K562 (cell line): Measurements from ENCODE around the gene FAAP100. TPM values are rescaled to one million over a fixed set of nuclear protein-coding genes. Genes with fewer than 3 reads are reported as not detected.
"Not testable (repeated sequence)": the region's sequence is repeated elsewhere in the genome, so short reads cannot be mapped to it uniquely, and the experiment has no call there.

Experiments
- ATAC-seq: fragments of 200-7000 bp; cut with Tn5 transposase; 3 replicates; pipeline ENCODE4 v1.9.1; 2020; ENCODE audit warnings: moderate library complexity
- BruUV-seq: library from RNA; stranded (reverse); fragments of 400-500 nt; replicated peaks from 2 replicates; lab custom pipeline; 2021; lab: Mats Ljungman, UMichigan
- CTCF ChIA-PET: fragments of 300-600 bp; formaldehyde crosslinking; extraction: SDS; loops from one replicate; lab custom pipeline; 2021; ENCODE audit warnings: low intra/inter-chr PET ratio; lab: Yijun Ruan, JAX
- POLR2A ChIA-PET: fragments of 300-600, 350-650 bp; sonication (Branson Sonifier 250); formaldehyde crosslinking; extraction: SDS; loops from one replicate; lab custom pipeline; 2021; ENCODE audit warnings: antibody characterized with exemption, inconsistent platforms; lab: Yijun Ruan, JAX
- DNase-seq, 4 experiments: peaks; one replicate each; pipeline versions ENCODE4 v3.0.0 to v3.0.0-alpha.2; 2011 to 2018; ENCODE audit warnings: low spot score in 3 of 4, mixed read lengths in 3 of 4; ENCODE audit errors: extremely low read depth in 1 of 4
- FAIRE-seq: peaks from 2 replicates; lab custom pipeline; 2011; peaks lifted over from hg19 to GRCh38; lab: Jason Lieb, UNC
- H2AFZ ChIP-seq: 2 replicates; pipeline ENCODE4 v1.6.0; 2011; ENCODE audit warnings: low read depth, low read length, control low read depth, inconsistent platforms
- H3K27ac ChIP-seq: fragments of 200-600 bp; 3 replicates; pipeline ENCODE4 v1.8.0; 2011; ENCODE audit warnings: low read depth, mild to moderate bottlenecking, control low read depth, inconsistent platforms, low read length, moderate library complexity, mixed read lengths; ENCODE audit errors: extremely low read depth
- H3K27me3 ChIP-seq, 2 experiments: fragments of 300-600 bp in 1 of 2; 2 replicates in 1 of 2; 3 replicates in 1 of 2; pipeline versions ENCODE4 v1.6.0 to v1.8.0; 2011; ENCODE audit warnings: inconsistent platforms in 2 of 2, low read length in 2 of 2, mild to moderate bottlenecking in 1 of 2, mixed read lengths in 1 of 2, moderate library complexity in 1 of 2; ENCODE audit not compliant: control insufficient read depth in 2 of 2, insufficient read depth in 2 of 2
- H3K36me3 ChIP-seq: fragments of 300-600 bp; 3 replicates; pipeline ENCODE4 v1.8.0; 2011; ENCODE audit warnings: mild to moderate bottlenecking, low read length, inconsistent platforms; ENCODE audit not compliant: control insufficient read depth, insufficient read depth
- H3K4me1 ChIP-seq, 2 experiments: fragments of 200-600 bp in 1 of 2; replicated peaks in 1 of 2; 2 replicates in 1 of 2; 3 replicates in 1 of 2; pipeline versions ENCODE4 v1.5.1 to v1.8.0; 2011; ENCODE audit warnings: inconsistent platforms in 2 of 2, low read length in 2 of 2, mild to moderate bottlenecking in 1 of 2, mixed read lengths in 1 of 2, moderate library complexity in 1 of 2; ENCODE audit not compliant: control insufficient read depth in 2 of 2, insufficient read depth in 2 of 2
- H3K4me2 ChIP-seq: 2 replicates; pipeline ENCODE4 v1.6.1; 2011; ENCODE audit warnings: low read length, control low read depth, inconsistent platforms, mixed read lengths; ENCODE audit not compliant: insufficient read depth
- H3K4me3 ChIP-seq: fragments of 200-600 bp; sonication (generic), shearing (Covaris generic); 2 replicates; pipeline ENCODE4 v1.5.1; 2016; ENCODE audit warnings: control low read depth, inconsistent platforms
- H3K79me2 ChIP-seq: fragments of 200-600 bp; 3 replicates; pipeline ENCODE4 v1.8.0; 2011; ENCODE audit warnings: low read length, inconsistent platforms; ENCODE audit not compliant: control insufficient read depth, insufficient read depth
- H3K9ac ChIP-seq, 2 experiments: 2 replicates each; pipeline versions ENCODE4 v1.6.0 to v1.6.1; 2011; ENCODE audit warnings: low read depth in 2 of 2, low read length in 2 of 2, control low read depth in 1 of 2, inconsistent platforms in 1 of 2, mild to moderate bottlenecking in 1 of 2, mixed read lengths in 1 of 2; ENCODE audit not compliant: insufficient read depth in 1 of 2
- H3K9me1 ChIP-seq: one replicate; pipeline ENCODE4 v1.6.0; 2011; ENCODE audit warnings: inconsistent platforms, mild to moderate bottlenecking, low read length, moderate library complexity; ENCODE audit not compliant: control insufficient read depth, insufficient read depth
- H3K9me3 ChIP-seq: replicated peaks from 2 replicates; pipeline ENCODE4 v1.5.1; 2011; ENCODE audit warnings: low read depth, low read length, inconsistent platforms; ENCODE audit not compliant: control insufficient read depth, insufficient read depth
- H4K20me1 ChIP-seq: replicated peaks from 2 replicates; pipeline ENCODE4 v1.6.1; 2011; ENCODE audit warnings: low read length, inconsistent platforms, mixed read lengths; ENCODE audit not compliant: control insufficient read depth, insufficient read depth
- IFI16 ChIP-seq: fragments of 250-450 bp; sonication (Bioruptor Pico); IDR thresholded peaks from 2 replicates; pipeline ENCODE4 v2.1.2; 2022; ENCODE audit warnings: mild to moderate bottlenecking, inconsistent platforms
- NFATC3 ChIP-seq: fragments of 450-650 bp; IDR thresholded peaks from 2 replicates; pipeline ENCODE4 v1.6.1; 2017; ENCODE audit warnings: mild to moderate bottlenecking
- SIN3A ChIP-seq, 2 experiments: fragments of 150-350 bp in 1 of 2; IDR thresholded peaks; 2 replicates each; pipeline ENCODE4 v1.6.1; 2011 to 2016; ENCODE audit warnings: borderline replicate concordance in 2 of 2, low read depth in 2 of 2, low read length in 2 of 2, mild to moderate bottlenecking in 2 of 2, moderate library complexity in 2 of 2; ENCODE audit not compliant: control insufficient read depth in 1 of 2
- WGBS: fragments of 100-300 bp; shearing (Covaris generic); methylation state at CpG from one replicate; pipeline ENCODE4 v1.1.6; 2016; ENCODE audit warnings: low coverage, mixed read lengths; ENCODE audit not compliant: insufficient coverage; ENCODE audit errors: missing lambda C conversion rate; 5-methylcytosine and 5-hydroxymethylcytosine counted together
- in situ Hi-C: fragments of 300-500 bp; cut with MboI; formaldehyde crosslinking; loops from 4 replicates; pipeline ENCODE4 v1.15.0; 2018; ENCODE audit warnings: inconsistent platforms, mixed read lengths
- intact Hi-C: fragments of 100-400 bp; cut with micrococcal nuclease; formaldehyde crosslinking; loops from 2 replicates; pipeline ENCODE4 v1.14.2; 2022
- polyA plus RNA-seq, 8 experiments: library from polyadenylated mRNA; depleted of rRNA in 4 of 8; stranded (reverse) in 5 of 8; unstranded in 3 of 8; fragments of >200 nt; fragmentation: Nextera tagmentation in 2 of 8; fragmentation: Illumina TruSeq in 1 of 8; extraction: Ambion mirVana in 2 of 8; extraction: Trizol in 1 of 8; gene quantifications; 2 replicates each; pipeline versions ENCODE4 v1.2.1 to v1.2.3, GENCODE V29; 2011 to 2014; ENCODE audit warnings: inconsistent platforms in 1 of 8, missing spikeins in 1 of 8
- total RNA-seq, 7 experiments: library from RNA; depleted of rRNA in 6 of 7; stranded (reverse); fragments of >200 nt in 6 of 7; fragmentation: Illumina TruSeq in 2 of 7; extraction: Trizol in 2 of 7; gene quantifications; 2 replicates each; pipeline versions ENCODE4 v1.2.1 to v1.2.3, GENCODE V29; 2011 to 2021; ENCODE audit warnings: low replicate concordance in 1 of 7
- TF ChIP-seq, protein P1 (sequence below): fragments of 200-800 bp; sonication (Bioruptor generic); IDR thresholded peaks from 2 replicates; pipeline ENCODE4 v1.6.1; 2016; ENCODE audit warnings: missing genetic modification characterization, missing compliant biosample characterization
- TF ChIP-seq, protein P2 (sequence below): sonication (generic); IDR thresholded peaks from 2 replicates; pipeline ENCODE4 v1.6.1; 2016

Gene FAAP100
- total and polyA plus RNA-seq, 9 of the 15 experiments (the other 6 are each of a cell fraction or from before 2014, with no cell fraction given) = 0.31 to 51.2 (median 12.6) TPM

DNA sequence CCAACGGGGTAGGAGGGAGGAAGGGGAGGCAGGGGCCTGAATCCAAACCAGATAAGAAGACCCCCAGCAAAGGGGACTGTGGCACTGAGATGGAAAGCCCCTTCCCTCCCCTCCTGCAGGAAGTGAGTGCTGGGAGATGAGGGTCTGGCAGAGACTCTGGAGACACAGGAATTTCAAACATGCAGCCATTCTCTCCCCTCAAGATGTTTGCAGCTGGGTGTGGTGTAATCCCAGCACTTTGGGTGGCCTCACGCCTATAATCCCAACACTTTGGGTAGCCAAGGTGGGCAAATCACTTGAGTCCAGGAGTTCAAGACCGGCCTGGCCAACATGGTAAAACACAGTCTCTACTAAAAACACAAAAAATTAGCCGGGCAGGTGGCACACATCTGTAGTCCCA, 33.9 kb upstream of the FAAP100 start:
- H3K79me2 ChIP-seq = no peaks in the 10 kb centered on the region
- H3K4me1 ChIP-seq = peaks cover 3% of the 10 kb centered on the region in 2 experiments; a peak in 3 of 5 replicates
- BruUV-seq = no TSS peak
- no peak overlapping the region for H2AFZ ChIP-seq
- no peak overlapping the region for H3K4me2 ChIP-seq
- DNase-seq = no peak
- H3K9me3 ChIP-seq = no peaks in the 10 kb centered on the region
- CTCF ChIA-PET = no interaction called here
- TF ChIP-seq SIN3A (IDR thresholded peaks at IDR 0.05; ENCODE audit: borderline replicate concordance in 2 of 2, control insufficient read depth in 1 of 2, low read depth in 2 of 2, low read length in 2 of 2) (no peak), NFATC3 (no peak), IFI16 (CRISPR knock-in tag) (no peak)
- TF ChIP-seq, protein P1, sequence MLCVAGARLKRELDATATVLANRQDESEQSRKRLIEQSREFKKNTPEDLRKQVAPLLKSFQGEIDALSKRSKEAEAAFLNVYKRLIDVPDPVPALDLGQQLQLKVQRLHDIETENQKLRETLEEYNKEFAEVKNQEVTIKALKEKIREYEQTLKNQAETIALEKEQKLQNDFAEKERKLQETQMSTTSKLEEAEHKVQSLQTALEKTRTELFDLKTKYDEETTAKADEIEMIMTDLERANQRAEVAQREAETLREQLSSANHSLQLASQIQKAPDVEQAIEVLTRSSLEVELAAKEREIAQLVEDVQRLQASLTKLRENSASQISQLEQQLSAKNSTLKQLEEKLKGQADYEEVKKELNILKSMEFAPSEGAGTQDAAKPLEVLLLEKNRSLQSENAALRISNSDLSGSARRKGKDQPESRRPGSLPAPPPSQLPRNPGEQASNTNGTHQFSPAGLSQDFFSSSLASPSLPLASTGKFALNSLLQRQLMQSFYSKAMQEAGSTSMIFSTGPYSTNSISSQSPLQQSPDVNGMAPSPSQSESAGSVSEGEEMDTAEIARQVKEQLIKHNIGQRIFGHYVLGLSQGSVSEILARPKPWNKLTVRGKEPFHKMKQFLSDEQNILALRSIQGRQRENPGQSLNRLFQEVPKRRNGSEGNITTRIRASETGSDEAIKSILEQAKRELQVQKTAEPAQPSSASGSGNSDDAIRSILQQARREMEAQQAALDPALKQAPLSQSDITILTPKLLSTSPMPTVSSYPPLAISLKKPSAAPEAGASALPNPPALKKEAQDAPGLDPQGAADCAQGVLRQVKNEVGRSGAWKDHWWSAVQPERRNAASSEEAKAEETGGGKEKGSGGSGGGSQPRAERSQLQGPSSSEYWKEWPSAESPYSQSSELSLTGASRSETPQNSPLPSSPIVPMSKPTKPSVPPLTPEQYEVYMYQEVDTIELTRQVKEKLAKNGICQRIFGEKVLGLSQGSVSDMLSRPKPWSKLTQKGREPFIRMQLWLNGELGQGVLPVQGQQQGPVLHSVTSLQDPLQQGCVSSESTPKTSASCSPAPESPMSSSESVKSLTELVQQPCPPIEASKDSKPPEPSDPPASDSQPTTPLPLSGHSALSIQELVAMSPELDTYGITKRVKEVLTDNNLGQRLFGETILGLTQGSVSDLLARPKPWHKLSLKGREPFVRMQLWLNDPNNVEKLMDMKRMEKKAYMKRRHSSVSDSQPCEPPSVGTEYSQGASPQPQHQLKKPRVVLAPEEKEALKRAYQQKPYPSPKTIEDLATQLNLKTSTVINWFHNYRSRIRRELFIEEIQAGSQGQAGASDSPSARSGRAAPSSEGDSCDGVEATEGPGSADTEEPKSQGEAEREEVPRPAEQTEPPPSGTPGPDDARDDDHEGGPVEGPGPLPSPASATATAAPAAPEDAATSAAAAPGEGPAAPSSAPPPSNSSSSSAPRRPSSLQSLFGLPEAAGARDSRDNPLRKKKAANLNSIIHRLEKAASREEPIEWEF (CRISPR knock-in tag) = no peak
- TF ChIP-seq, protein P2, sequence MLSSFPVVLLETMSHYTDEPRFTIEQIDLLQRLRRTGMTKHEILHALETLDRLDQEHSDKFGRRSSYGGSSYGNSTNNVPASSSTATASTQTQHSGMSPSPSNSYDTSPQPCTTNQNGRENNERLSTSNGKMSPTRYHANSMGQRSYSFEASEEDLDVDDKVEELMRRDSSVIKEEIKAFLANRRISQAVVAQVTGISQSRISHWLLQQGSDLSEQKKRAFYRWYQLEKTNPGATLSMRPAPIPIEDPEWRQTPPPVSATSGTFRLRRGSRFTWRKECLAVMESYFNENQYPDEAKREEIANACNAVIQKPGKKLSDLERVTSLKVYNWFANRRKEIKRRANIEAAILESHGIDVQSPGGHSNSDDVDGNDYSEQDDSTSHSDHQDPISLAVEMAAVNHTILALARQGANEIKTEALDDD = no peak
- TF ChIP-seq, all 486 proteins: peak for 0
- WGBS = 100% methylated on average over 3 of the region's 4 CpGs
- no peaks in the 10 kb centered on the region for H3K27me3 ChIP-seq
- in situ Hi-C loops = no loop called here
- no peak overlapping the region for H3K27ac ChIP-seq
- FAIRE-seq (no peak), ATAC-seq (no peak)
- H3K4me3 ChIP-seq = no peak overlapping the region
- no peaks in the 10 kb centered on the region for H4K20me1 ChIP-seq
- intact Hi-C loops = no loop called here
- peaks cover 4% of the 10 kb centered on the region for H3K9me1 ChIP-seq
- POLR2A ChIA-PET = interaction anchor here (0.6 to 0.9 kb wide), 2 partner anchors 9 to 35 kb away, joined by 3 to 11 read pairs; no protein-coding TSS in a partner anchor
- no peak overlapping the region for H3K9ac ChIP-seq
- peaks cover 95% of the 10 kb centered on the region for H3K36me3 ChIP-seq

DNA sequence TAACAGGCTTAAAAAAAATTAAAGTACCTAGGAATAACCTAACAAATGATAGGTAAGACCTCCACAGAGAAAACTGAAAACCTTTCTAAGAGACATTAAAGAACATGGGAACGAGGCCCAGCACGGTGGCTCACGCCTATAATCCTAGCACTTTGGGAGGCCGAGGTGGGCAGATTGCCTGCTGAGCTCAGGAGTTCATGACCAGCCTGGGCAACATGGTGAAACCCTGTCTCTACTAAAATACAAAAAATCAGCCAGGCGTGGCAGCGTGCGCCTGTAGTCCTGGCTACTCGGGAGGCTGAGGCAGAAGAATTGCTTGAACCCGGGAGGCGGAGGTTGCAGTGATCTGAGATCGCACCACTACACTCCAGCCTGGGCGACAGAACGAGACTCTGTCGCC, 32.6 kb upstream of the FAAP100 start:
- FAIRE-seq, H3K9me3 ChIP-seq, DNase-seq, ATAC-seq, H3K9me1 ChIP-seq, H3K4me3 ChIP-seq, in situ Hi-C loops, CTCF ChIA-PET, H3K27ac ChIP-seq, H3K79me2 ChIP-seq, BruUV-seq, H3K27me3 ChIP-seq, H3K9ac ChIP-seq, H2AFZ ChIP-seq, H3K4me2 ChIP-seq, H4K20me1 ChIP-seq, intact Hi-C loops: not testable (repeated sequence)
- 92% methylated on average over 7 of the region's 14 CpGs for WGBS
- Histone ChIP-seq H3K4me1 (peaks cover 10 to 14% of the 10 kb centered on the region in 2 experiments; a peak in 4 of 5 replicates), H3K36me3 (peaks cover 93% of the 10 kb centered on the region)
- POLR2A ChIA-PET = interaction anchor here (0.6 to 1.1 kb wide), 3 partner anchors 15 to 34 kb away, joined by 3 read pairs; no protein-coding TSS in a partner anchor
